Neutrophil (primary cell): ENCODE results near the gene LRRTM4.
"Not testable (repeated sequence)": the region's sequence is repeated elsewhere in the genome, so short reads cannot be mapped to it uniquely, and the experiment has no call there.

Experiments used
- H3K27ac ChIP-seq: fragments of 200-600 bp; sonication (generic); 2 replicates; pipeline ENCODE4 v1.5.1; 2016; ENCODE audit warnings: mild to moderate bottlenecking, moderate library complexity
- H3K27me3 ChIP-seq: fragments of 200-600 bp; sonication (generic); 2 replicates; pipeline ENCODE4 v1.6.0; 2016; ENCODE audit warnings: mild to moderate bottlenecking
- H3K36me3 ChIP-seq: fragments of 200-600 bp; sonication (generic); 2 replicates; pipeline ENCODE4 v1.5.1; 2017
- H3K4me1 ChIP-seq, 2 experiments: fragments of 200-600 bp in 1 of 2; sonication (generic) in 1 of 2; 1 replicate in 1 of 2; 2 replicates in 1 of 2; pipeline versions ENCODE4 v1.5.1 to v1.6.1; 2013 to 2016; ENCODE audit warnings: low read depth in 1 of 2, low read length in 1 of 2, mild to moderate bottlenecking in 1 of 2, moderate library complexity in 1 of 2; ENCODE audit not compliant: control insufficient read depth in 1 of 2, insufficient read depth in 1 of 2
- H3K4me3 ChIP-seq, 2 experiments: fragments of 200-600 bp in 1 of 2; sonication (generic) in 1 of 2; 1 replicate in 1 of 2; 2 replicates in 1 of 2; pipeline ENCODE4 v1.5.1; 2013 to 2016; ENCODE audit warnings: low read depth in 1 of 2, low read length in 1 of 2, mild to moderate bottlenecking in 1 of 2, moderate library complexity in 1 of 2
- H3K9me3 ChIP-seq: fragments of 200-600 bp; sonication (generic); 2 replicates; pipeline ENCODE4 v1.5.1; 2016
- CTCF ChIP-seq: fragments of 200-600 bp; sonication (generic); IDR thresholded peaks from 2 replicates; pipeline ENCODE4 v1.5.1; 2016; ENCODE audit warnings: antibody characterized with exemption

The LRRTM4 gene

GRCh38 chr2:77086051-77086450, 436.1 kb downstream of the LRRTM4 start:
- Histone ChIP-seq H3K9me3 (no peaks in the 10 kb centered on the region), H3K27ac (no peak overlapping the region), H3K4me3 (no peak overlapping the region), H3K36me3 (no peaks in the 10 kb centered on the region), H3K4me1 (no peaks in the 10 kb centered on the region), H3K27me3 (no peaks in the 10 kb centered on the region)
- no peak for TF ChIP-seq CTCF

DNA sequence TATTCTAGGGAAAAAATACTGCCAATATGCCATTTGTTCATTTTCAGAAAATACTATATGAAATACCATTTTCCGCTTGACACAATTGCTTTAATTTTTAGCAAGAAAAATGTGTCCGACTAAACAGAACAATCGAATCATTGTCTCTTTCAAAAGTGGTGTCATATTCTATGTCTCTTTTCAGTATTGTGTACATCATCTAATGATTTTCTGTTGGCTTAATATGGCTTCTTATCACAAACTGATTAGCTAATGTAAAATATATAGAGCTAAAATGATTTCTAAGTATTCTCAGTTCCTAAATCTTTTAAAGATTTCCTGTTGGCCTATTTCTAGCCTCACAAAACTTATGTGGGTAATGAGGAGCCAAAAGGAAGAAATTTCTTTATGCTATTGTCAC, 436.6 kb downstream of the LRRTM4 start:
- no peak overlapping the region for H3K4me3 ChIP-seq
- no peak for TF ChIP-seq CTCF
- H3K4me1 ChIP-seq: no peaks in the 10 kb centered on the region
- no peaks in the 10 kb centered on the region for H3K9me3 ChIP-seq
- H3K36me3 ChIP-seq: no peaks in the 10 kb centered on the region
- no peak overlapping the region for H3K27ac ChIP-seq
- no peaks in the 10 kb centered on the region for H3K27me3 ChIP-seq

GRCh38 chr2:77081597-77081996, 440.6 kb downstream of the LRRTM4 start:
- Histone ChIP-seq H3K4me3 (no peak overlapping the region), H3K27ac (no peak overlapping the region), H3K27me3 (no peaks in the 10 kb centered on the region), H3K4me1 (no peaks in the 10 kb centered on the region), H3K9me3 (no peaks in the 10 kb centered on the region), H3K36me3 (no peaks in the 10 kb centered on the region)
- TF ChIP-seq CTCF: no peak

DNA sequence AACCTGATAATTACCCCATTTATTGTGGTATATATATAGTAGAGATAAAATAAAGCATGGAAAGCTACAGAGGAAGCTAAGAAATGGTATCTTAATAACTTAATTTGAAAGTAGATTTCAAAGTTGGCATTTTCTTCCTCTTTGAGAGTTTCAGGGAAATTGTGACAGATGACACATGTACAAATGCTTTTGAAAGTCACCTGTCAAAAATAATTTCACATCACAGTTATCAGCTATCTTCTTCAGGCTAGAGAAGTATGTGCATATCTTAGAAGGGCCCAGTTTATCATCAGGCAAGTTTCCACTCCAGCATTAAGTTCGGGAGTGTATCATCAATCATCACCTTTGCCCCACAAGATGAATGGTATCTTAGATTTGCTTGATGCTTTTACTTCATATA, 457.9 kb downstream of the LRRTM4 start:
- Histone ChIP-seq H3K9me3 (no peaks in the 10 kb centered on the region), H3K27me3 (no peaks in the 10 kb centered on the region), H3K4me1 (no peaks in the 10 kb centered on the region), H3K36me3 (no peaks in the 10 kb centered on the region), H3K27ac (no peak overlapping the region), H3K4me3 (no peak overlapping the region)
- TF ChIP-seq CTCF: no peak

GRCh38 chr2:77054938-77055337, 467.2 kb downstream of the LRRTM4 start:
- Histone ChIP-seq H3K27ac (no peak overlapping the region), H3K4me1 (no peaks in the 10 kb centered on the region), H3K9me3 (no peaks in the 10 kb centered on the region), H3K27me3 (no peaks in the 10 kb centered on the region), H3K36me3 (no peaks in the 10 kb centered on the region), H3K4me3 (no peak overlapping the region)
- TF ChIP-seq CTCF: no peak

- Histone ChIP-seq H3K9me3 (no peaks in the 10 kb centered on the region), H3K4me3 (no peak overlapping the region), H3K27me3 (no peaks in the 10 kb centered on the region), H3K27ac (no peak overlapping the region), H3K36me3 (no peaks in the 10 kb centered on the region), H3K4me1 (no peaks in the 10 kb centered on the region)
- no peak for TF ChIP-seq CTCF
Measured at GRCh38 chr2:77046339-77046738, 475.8 kb downstream of the LRRTM4 start.

DNA sequence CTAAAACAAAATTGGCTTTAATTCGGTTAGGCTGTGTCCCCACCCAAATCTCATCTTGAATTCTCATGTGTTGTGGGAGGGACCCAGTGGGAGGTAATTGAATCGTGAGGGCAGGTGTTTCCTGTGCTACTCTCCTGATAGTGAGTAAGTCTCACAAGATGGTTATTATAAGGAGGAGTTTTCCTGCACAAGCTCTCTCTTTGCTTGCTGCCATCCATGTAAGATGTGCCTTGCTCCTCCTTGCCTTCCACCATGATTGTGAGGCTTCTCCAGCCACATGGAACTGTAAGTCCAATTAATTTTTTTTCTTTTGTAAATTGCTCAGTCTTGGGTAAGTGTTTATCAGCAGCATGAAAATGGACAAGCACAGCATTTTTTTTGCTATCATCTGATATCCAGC, 476.7 kb downstream of the LRRTM4 start:
- not testable (repeated sequence) for H3K4me3 ChIP-seq, H3K9me3 ChIP-seq, H3K4me1 ChIP-seq, H3K27ac ChIP-seq, H3K27me3 ChIP-seq, H3K36me3 ChIP-seq
